GM19395 (cell line): ENCODE measurements around the gene APOL3.
"Not testable (repeated sequence)": the region's sequence is repeated elsewhere in the genome, so short reads cannot be mapped to it uniquely, and the experiment has no call there.

ENCODE experiments used
- ATAC-seq: cut with Tn5 transposase; IDR thresholded peaks from one replicate; pipeline ENCODE4 v1.9.1; 2021; ENCODE audit warnings: mild to moderate bottlenecking, moderate library complexity; ENCODE audit not compliant: unreplicated experiment

APOL3 gene

DNA sequence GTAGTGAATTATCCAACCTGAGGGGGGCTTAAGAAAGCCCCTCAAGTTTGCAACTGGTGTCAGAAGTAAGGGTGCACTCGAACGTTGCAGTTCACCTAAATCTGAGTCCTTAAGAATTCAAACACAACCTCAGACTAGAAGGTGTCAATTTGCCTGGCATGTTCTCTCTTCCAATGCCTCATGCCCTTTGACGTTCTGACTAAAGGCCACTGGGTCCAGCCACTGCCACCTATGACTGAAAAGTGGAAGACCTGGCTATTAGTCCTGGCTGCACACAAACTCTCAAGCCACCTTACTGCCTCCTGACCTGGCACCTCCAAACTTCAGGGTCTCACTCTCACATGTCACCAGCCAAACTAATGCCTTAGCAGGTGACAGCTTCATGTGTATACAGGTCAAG lies 33.0 kb upstream of the APOL3 start:
- ATAC-seq = no peak

DNA sequence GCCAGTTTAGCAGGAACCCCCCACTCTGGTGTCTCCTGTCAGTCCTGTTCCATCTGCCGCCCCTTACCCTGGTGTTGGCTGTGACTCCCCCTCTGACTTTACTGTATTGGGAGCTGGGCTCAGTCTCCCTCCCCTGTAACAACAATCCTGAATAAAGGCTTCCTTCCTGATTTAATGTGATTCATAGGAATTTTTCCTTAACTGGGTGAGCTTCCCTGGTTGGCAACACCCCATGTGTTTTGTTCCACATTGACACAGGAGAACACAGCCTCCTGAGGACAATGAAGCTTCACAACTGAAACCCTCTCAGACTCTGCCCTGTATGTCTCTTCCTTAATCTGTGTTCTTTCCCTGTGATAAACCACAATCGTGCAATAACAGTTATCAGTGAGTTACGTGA lies 32.6 kb upstream of the APOL3 start:
- no peak for ATAC-seq

DNA sequence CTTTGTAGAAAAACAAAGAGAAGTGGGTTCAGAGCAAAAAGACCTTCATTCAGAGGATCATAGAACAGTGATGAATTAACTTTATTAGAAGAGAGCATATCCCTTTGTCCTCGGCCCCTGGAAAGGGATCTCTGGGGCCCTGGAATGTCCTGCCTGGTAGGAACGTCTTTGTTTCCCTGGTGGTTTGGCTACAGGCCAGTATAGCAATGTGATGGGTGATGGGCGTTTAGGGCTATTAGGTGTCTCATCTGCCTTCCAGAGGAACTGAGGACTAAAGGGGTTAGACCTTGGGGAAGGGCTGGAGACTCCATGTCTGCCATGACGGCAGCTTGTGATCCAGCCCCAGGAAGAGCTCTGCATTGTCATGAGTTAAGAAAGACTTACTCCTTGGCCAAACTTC lies 32.0 kb upstream of the APOL3 start:
- no peak for ATAC-seq

DNA sequence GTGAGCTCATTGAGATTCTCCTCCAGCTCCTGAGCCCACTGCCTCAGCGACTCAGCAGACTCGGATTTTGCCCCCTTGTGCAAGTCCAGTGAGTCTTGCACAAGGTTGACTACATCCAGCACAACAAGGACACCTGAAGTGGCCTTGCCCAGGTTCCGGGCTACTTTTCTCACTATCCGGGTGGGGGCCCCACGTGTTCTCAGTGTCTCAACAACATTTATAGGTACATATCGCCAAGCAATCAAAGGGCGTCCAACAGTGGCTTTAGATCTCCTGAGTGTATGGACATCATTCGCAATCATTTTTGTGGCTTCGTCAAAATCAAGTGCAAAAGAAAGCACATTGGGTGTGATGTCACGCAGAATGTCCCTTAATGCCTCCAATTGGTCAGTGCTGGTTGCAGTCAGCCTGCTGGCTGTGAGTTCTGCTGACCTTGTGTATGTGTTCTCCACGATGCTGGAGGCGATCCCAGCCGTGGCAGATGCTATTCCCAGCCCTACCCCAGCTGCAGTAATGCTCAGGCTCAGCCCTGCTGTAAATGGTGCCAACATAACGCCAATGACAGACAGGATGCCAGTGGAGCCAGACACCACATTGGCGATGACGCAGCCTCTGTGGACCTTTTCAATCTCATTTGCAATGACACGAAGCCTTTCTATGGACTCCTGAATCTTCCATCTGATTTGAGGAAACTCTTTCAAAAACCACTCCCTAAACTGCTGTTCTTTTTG lies 30.7 kb upstream of the APOL3 start:
- ATAC-seq = no peak

DNA sequence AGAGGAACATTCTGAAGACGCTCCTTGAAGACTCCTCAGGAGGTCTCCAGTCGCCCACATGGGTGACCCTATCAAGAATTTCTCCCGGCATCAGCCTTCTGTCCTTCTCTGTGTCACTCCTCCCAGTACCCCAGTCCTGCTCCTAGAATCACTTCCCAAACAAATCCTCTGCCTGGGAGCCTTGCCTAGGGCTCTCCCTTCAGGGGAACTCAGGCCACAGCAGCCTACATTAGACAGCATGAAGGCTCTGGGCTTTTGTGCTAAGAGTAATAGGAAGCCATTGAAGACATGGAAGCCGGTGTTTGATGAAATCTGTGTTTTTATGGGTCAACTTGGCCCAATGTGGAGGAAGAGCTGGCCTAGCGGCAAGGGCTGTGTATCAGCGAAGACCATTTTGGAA lies 27.3 kb upstream of the APOL3 start:
- not testable (repeated sequence) for ATAC-seq

DNA sequence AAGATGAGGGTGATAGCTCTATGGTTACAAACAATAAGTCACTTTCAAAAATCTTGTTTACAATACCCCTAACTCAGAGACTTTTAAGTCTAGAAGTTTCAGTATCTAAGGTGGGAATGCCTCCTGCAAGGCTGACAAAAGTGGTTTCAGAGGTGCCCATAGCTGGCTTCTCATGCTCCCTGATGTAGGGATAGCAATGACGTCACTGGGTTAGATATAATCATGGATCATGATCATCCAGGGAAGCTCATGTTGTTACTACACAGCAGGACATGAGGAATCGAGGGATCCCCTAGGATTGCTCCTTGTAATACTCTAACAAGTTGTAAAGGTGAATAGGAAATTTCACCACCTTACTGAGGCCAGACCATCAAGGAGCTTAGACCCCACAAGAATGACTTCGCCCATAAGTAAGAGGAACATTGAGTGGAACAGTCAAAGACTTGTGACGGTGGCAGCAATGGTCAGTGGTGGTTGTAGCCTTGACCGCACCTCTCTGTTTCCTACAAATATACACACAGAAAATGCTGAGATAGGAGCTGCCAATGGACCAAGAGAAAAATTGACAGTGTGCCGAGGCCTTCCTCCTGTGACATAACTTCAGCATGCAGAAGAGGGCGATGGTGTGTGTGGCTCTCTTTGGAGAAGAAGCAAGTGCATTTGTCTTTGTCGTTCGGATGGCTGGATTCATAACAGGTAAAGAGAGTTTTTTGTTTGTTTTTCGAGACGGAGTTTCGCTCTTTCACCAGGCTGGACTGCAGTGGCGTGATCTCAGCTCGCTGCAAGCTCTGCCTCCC lies 25.5 kb upstream of the APOL3 start:
- ATAC-seq = no peak

DNA sequence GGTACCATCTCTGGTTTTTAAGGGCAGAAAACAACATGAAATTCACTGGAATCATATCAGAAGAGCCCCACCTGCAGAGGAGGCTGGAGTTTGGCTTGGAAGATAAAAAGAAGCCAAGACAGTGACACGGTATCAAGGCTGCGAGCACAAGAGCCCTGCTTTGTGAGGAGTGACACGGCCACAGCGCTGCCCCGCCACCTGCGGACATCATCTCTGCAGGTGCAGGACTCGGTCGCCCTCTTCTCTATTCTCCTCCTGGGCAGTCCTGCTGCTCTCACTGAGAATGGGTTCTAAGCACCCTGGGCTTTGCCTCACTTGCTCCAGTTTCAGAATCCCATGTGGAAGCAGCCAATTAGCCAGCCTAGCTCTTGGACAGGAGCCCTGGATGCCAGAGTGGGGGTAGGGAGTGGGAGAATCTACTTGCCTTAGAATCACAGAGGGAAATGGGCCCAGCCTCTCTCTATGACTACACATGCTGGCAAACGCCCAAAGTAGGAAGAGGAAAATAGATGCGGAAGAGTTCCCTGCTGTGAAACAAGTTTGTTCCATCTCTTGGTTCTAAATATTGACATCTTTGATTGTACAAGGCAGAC lies 24.0 kb upstream of the APOL3 start:
- no peak for ATAC-seq

DNA sequence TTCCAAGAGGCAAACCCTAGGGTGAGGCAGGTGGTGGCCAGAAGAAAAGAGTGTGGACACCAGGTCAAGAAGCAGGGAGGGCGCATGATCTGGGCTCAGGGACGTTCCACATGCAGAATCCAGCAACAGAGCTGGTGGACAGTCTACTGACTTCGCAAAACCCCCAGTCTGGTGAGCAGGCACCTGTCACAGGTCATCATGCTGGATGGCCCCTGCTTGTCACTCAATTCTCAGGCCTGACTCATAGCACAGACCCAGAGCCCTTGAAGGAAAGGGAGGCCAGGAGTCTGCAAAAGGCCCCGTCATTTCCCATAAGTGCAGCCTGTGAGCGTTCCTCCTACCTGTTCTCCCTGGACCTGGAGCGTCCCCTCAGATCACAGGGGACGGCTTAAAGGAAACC lies 22.9 kb upstream of the APOL3 start:
- no peak for ATAC-seq

DNA sequence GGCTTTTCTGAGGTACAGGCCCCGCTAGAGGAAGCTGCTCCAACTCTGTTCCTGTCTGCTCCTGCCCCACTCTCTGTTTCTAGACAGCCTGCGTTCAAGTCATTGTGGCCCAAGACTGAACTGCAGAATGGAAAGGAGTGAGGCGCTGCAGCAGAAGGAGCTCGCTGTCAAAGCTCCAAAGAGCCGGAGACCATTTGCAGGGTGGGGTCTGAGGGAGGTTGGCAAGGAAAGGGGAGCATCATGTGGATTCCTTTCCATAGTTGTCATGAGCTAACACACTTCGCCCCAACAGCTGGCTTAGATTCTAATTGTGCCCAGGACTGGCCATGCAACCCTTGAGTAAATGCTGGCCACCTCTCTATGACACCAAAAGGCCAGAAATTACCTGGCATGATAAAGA lies 22.3 kb upstream of the APOL3 start:
- ATAC-seq = no peak

DNA sequence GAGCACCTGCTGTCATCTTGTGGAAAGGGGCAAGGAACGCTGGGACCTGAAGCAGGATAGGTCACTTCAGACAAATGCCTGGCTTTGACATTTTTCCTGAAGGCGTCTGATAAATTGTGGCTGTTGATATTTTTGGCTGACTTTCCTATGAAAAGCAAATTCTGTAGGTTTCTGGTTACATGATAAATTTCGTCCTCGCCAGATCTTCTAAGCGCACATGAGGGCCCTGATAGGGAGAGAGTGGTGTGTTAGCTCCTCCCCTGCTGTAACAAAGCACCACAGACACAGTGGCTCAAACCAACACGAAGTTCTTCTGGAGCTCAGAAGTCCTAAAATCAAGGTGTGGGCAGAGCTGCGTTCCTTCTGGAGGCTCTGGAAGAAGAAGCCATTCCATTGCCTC lies 21.5 kb upstream of the APOL3 start:
- no peak for ATAC-seq

DNA sequence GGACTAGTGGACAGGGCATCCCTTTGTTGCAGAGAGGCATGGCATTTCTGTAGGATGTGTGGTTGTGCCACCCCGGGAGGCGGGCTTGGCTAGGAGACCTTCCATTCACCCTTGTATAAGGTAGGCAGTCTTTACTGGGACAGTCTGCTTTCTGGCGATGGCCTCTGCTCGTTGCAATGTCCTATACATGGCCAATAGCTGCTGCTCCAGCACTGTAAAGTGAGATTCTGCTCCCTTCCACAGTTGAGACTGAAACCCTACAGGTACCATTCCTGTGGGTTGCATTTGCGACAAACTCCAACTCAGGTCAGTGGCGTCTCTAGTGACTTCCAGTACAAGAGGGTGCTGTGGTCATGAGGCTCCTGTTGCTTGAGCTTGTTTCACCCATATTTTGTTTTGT lies 20.4 kb upstream of the APOL3 start:
- no peak for ATAC-seq

DNA sequence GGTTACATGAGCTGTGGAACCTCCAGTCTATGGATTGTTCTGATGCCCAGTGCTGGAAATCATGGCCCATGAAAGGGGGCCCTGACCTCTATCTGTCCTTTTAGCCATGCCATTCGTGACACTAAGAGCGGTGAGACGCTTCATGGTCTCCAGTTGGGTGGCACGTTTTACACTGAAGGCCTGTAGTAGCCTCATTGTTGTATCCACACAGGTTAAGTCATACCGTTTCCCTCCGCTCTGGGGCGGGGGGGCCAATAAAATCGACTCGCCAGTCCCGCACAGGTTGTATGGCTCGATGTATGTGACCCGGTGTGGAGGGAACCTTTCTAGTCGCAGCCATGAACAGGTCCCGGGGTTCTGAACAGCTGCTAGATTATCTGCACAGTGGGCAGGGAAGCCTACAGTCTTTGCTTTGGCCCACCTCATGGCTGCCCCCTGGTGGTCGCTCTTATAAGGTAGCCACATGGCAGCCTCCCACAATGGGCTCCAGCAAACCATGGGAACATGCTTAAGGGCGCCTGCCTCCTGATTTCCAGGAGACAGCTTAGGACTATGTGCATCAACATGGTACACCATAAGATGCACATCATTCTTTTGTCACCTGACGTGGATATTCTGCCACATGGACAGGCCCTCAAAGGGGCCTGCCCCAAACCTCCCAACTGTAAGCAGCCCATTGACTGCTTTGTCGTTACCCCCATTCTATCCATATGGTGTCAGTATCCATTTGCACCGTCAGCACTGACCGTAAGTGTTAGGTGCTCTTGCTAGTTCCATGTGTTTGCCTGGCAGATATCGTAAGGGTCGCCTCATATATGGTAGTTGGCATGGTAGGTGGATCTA lies 19.7 kb upstream of the APOL3 start:
- ATAC-seq = no peak

DNA sequence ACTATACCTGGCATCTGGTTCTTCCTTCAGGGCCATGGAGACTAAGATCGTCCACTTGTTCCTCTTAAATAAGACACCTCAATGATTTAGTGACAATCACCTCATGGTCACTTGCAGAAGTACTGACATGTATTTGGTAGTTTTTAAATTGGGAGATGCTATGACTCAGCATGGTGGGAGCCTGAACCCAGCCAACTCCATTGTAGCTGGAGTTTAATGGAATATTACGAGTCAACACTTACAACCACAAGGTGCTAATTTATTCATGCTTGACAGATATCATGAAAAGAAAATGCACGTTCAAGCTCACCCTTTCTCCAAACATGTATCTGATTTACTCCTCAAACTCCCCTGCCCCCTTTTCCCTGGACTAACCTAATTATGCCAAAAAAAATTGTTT lies 16.6 kb upstream of the APOL3 start:
- no peak for ATAC-seq

DNA sequence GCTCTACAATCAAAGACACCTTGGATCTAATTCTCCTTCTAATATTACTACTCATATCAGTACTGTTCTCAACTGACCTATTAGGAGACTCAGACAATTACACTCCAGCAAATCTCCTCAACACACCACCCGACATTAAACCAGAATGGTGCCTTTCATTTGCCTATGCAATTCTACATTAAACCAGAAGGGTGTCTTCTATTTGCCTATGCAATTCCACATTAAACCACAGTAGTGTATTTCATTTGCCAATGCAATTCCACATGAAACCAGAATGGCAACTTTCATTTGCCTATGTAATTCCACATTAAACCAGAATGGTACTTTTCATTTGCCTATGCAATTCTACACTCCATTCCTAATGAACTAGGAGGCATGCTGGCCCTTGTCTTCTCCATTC lies 15.3 kb upstream of the APOL3 start:
- no peak for ATAC-seq

DNA sequence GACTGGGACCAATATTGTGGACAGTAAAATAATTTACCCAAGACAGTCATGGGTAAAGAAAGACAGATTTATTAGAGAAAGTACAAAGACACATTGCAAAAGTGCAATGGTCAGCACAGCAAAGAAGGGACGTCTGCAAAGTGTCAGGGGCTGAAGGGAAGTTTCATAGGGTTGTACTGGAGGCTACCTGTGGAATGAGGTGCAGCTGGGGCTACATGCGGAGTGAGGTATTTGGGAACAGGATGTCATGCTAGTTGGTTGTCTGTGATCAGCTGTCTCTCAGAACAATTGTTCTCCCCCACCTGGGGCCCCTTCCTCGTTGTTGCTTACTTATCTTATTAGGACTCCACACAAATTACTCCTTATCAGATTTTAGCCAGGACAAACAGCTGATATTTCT lies 11.4 kb upstream of the APOL3 start:
- no peak for ATAC-seq

DNA sequence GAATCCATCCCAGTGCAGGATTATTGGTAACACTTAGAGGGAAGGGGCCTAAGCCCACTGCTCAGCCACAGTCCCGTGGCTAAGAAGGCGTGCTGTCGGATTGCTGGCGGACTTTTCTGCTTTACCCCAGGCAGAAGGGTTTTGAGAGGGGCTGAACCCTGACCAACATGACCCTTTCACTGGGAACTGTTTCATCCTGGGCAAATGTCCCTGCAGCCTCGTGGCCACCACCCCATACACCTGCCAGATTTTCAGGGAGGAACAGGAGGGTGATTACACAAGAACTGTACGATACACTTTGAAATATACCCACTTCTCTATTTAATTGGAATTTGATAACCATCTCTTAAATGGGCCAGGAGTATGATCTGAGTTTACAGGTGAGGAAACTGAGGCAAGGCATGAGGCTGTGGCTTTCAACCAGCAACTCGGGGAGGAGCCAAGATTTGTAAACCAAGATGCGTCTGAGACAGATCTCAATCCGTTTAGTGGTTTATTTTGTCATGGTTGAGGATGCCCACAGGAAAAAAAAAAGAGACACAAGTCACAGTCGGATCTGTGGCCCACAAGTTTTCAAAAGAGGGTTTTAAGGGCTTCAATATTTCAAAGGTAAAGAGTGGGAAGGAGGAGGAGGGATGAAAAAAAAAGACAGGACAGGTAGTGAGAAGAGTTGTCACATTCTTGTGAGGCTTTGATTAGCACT lies 6.1 kb upstream of the APOL3 start:
- no peak for ATAC-seq

DNA sequence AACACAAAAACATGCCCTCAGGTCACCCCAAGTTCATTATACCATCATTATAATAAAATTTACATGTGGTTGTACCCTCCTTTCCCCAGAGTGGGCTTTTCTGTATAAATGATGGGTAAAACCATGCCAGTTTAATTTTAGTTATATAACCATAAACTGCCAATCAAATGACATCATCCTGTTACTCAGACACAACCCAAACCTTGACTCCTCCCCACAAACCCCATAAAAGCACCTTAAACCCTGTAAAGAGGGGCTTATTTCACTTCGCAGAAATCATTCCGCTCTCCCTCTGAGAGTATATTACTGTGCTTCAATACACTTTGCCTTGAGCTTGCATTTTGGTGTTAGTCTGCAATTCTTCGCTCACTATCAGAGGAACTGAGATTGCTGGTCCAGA lies 5.5 kb upstream of the APOL3 start:
- no peak for ATAC-seq

DNA sequence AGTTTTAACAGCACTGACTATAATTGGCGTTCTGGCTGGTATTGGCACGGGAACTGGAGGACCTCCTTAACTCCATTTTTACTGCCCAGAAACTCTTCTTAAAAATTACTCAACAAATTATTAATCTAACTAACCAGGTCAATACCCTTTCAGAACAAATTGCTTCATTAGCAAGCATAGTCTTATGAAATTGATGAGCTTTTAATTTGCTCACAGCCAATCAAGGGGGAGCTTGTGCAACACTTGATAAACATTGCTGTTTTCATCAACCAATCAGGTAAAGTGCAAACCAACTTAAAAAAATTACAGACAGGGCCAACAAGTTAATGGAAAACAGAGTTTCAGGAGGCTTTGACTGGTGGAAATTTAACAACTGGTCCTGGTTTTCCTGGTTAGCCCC lies 4.6 kb upstream of the APOL3 start:
- no peak for ATAC-seq

DNA sequence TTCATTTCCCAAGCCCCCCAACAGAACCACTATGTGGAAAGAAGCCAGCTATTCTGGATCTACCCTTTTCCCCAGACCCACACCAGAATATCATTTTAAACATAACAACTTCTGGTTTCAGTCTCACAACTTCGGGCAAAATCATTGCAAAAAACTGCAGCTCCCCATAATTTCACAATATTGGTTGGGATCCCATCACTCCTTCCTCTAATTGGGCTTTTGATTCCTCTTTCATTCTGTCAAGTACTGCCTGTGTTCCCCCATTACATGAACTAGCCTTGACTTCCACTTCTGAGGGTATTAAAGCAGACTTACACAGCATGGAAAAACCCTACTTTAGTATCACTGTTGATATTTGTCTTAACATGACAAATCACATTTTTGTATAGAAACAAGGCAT lies 4.1 kb upstream of the APOL3 start:
- no peak for ATAC-seq

DNA sequence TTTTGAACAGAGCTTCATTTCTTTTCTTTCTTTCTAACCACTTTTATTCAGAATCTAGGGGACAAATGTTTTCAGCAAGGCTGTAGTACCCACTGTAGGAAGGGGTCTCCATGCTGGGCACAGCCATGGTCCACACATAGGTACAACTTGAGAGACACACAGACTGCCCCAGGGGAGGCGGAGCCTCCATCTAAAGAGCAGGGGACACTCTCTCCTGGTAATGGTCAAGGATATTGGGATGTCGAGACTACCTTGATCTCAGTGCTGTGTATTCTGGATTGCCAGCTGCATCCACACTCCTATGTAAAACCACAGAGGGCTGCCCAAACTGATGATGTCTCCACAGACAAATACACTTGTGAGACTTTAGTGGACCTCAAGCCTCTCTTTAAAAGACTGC lies 2.9 kb upstream of the APOL3 start:
- ATAC-seq = no peak
